ENCODE data around the gene GSTM4. TPM values are rescaled to one million over a fixed set of nuclear protein-coding genes. Genes with fewer than 3 reads are reported as not detected.

Gene GSTM4
- total and polyA plus RNA-seq, 2 of the 4 experiments (the other 2 are of a cell fraction), result 10.4 to 37.8 TPM

GRCh38 chr1:109643385-109644230 is 12.3 kb upstream of the GSTM4 start:
- Histone ChIP-seq H4K5ac (ENCODE audit: low read depth, low read length) (peak overlapping the region; percentile 25; the same call in 1 of the 2 replicates), H3K18ac (ENCODE audit: low read depth, low read length) (peak overlapping the region; percentile 30; the same call in 1 of the 2 replicates), H3K4ac (ENCODE audit: low read depth, low read length) (peak overlapping the region; percentile 44), H2AFZ (replicated peaks; ENCODE audit: low read length, poor library complexity) (peak overlapping the region; percentile 93), H3K14ac (replicated peaks; ENCODE audit: low read depth, low read length) (0 out of 2 replicates have a peak overlapping the region, but pooled peaks have one; percentile 16), H2BK15ac (ENCODE audit: low read depth, low read length) (no peak overlapping the region; the same call in 2 of the 3 replicates), H3K4me2 (ENCODE audit: low read depth, low read length) (no peak overlapping the region), H3K23ac (ENCODE audit: low read depth, low read length) (no peak overlapping the region), H2BK120ac (ENCODE audit: low read depth, low read length) (peak overlapping the region; percentile 41), H3K4me1 (ENCODE audit: control insufficient read depth, insufficient read depth, low read length) (peaks cover 11% of the 10 kb centered on the region), H3K56ac (ENCODE audit: extremely low read depth, insufficient read depth, low read length) (no peak overlapping the region), H3K9ac (ENCODE audit: low read depth, low read length) (no peak overlapping the region), H2AK5ac (ENCODE audit: low read depth, low read length) (peak overlapping the region; percentile 47), H2AK9ac (replicated peaks; ENCODE audit: low read depth, low read length, poor library complexity) (peak overlapping the region; percentile 70), H4K20me1 (ENCODE audit: insufficient read depth, low read length) (no peaks in the 10 kb centered on the region), H3K4me3 (ENCODE audit: insufficient read depth, low read depth, low read length) (no peak overlapping the region), H4K8ac (ENCODE audit: low read depth in 2 of 2, low read length in 2 of 2) (peak overlapping the region; percentile 17 to 90; a peak in 3 of 4 replicates), H3K79me1 (ENCODE audit: low read depth in 1 of 2, low read length in 2 of 2) (no peaks in the 10 kb centered on the region), H3K27me3 (ENCODE audit: control insufficient read depth, insufficient read depth, low read length) (no peaks in the 10 kb centered on the region), H3K9me3 (ENCODE audit: control insufficient read depth, insufficient read depth, low read length) (no peaks in the 10 kb centered on the region; the same call in 1 of the 2 replicates), H2BK5ac (ENCODE audit: low read depth, low read length, poor library complexity, severe bottlenecking) (no peak overlapping the region), H3K27ac (ENCODE audit: insufficient read depth, low read length) (no peak overlapping the region), H4K91ac (ENCODE audit: insufficient read depth, low read depth, low read length) (peak overlapping the region; percentile 65), H3K9me1 (ENCODE audit: insufficient read depth, low read length) (peaks cover 4% of the 10 kb centered on the region), H2BK20ac (ENCODE audit: low read depth, low read length) (peak overlapping the region; percentile 35; the same call in 1 of the 2 replicates), H3K36me3 (ENCODE audit: control insufficient read depth, insufficient read depth, low read length) (no peaks in the 10 kb centered on the region)
- WGBS, 2 experiments (ENCODE audit: extremely low coverage in 2 of 2, insufficient read length in 1 of 2), result 41% methylated on average over 4 of the region's 32 CpGs; no CpG with 5 or more reads in 1 of the 2 experiments
- intact Hi-C loops (cut with micrococcal nuclease) (loop anchor here (1.0 to 2.0 kb wide), 2 partner anchors 130 to 341 kb away; partner anchors contain the start of gene AHCYL1), dilution Hi-C loops (cut with HindIII; ENCODE audit: low sequenced_read_pairs, unreplicated experiment) (no loop called here), in situ Hi-C loops (cut with MboI; ENCODE audit: low sequenced_read_pairs) (loop anchor here (5.0 to 10.0 kb wide), 3 partner anchors 129 to 339 kb away; partner anchors contain the start of genes AHCYL1 and CSF1)
- 0 out of 2 replicates have a peak, but pooled peaks have one; percentile 20 for TF ChIP-seq POLR2A (IDR thresholded peaks at IDR 0.05; ENCODE audit: low read depth, low read length)
- peak; percentile 84 for TF ChIP-seq CTCF (conservative IDR thresholded peaks at IDR 0.05; ENCODE audit: low read depth, low read length)
- TF ChIP-seq RAD21 (IDR thresholded peaks at IDR 0.05; ENCODE audit: low read length), result peak; percentile 87
- TF ChIP-seq SMC3 (IDR thresholded peaks at IDR 0.05; ENCODE audit: low read depth, low read length), result peak; percentile 92
- TF ChIP-seq RCOR1 (IDR thresholded peaks at IDR 0.05; ENCODE audit: insufficient replicate concordance, low read length), result no peak
- no peak for TF ChIP-seq USF2 (IDR thresholded peaks at IDR 0.05; ENCODE audit: low read depth, low read length)
- TF ChIP-seq MAZ (IDR thresholded peaks at IDR 0.05; ENCODE audit: borderline replicate concordance, low read depth, low read length), result peak; percentile 23; the same call in 1 of the 2 replicates
- BruUV-seq (replicated peaks), result no TSS peak
- POLR2A ChIA-PET (ENCODE audit: unreplicated experiment), result no interaction called here
- DNase-seq (peak; percentile 65), ATAC-seq (ENCODE audit: low read depth) (peak; percentile 77)
- CTCF ChIA-PET, result interaction anchor here (0.6 to 1.7 kb wide), 6 partner anchors 97 to 681 kb away, joined by 3 to 10 read pairs (median 6); no protein-coding TSS in a partner anchor
